ENCODE results near the gene SPESP1.

SPESP1 gene

GRCh38 chr15:68930268-68931022 is at the start of gene SPESP1:
Gene SPESP1, plus strand, starts transcription at chr15:68930525. Its CDS starts 129 bp downstream, at chr15:68930654.
- peak; percentile 17 for DNase-seq (ENCODE audit: low read depth, low spot score)

DNA sequence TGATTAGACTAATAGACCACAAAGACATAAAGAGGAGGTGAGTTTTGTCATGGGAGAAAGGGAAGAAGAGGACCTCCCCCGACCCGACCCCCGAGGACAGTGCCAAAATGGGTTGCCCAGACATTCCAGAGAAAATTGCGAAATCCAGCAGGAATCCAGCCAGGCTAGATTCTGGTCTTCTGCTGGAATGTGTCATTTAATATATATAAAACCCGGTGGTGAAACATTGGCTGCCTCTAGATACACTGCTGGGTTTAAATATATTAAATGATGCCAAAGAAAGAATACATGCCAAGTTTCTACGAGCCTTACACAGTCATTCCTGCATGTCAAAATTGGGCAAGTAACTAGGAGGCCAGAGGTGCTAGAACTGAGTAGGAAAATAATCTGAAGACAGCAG is 45.3 kb upstream of the SPESP1 start:
- DNase-seq (ENCODE audit: low read depth, low spot score), result no peak

- DNase-seq (ENCODE audit: low read depth, low spot score), result no peak
Observed at GRCh38 chr15:68887120-68887519, 43.2 kb upstream of the SPESP1 start.

DNA sequence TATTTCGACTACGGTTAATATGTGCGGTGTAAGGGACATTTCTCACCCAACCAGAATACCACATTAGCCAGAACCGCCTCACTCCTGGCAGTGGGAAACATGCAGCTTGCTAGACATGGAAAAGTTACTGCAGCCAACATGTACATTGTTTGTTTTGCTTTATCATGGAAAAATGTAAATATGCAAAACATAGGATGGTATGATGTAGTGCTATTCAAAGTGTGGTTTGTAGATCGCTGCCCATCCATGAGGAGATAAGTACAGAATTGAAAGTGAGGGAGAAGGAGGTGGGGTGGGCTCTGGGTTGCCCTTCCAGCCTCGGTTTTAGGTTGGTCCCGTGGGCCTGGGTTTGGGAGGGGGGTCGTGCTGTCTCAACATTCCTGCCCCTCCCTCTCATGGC is 42.5 kb upstream of the SPESP1 start:
- no peak for DNase-seq (ENCODE audit: low read depth, low spot score)

DNA sequence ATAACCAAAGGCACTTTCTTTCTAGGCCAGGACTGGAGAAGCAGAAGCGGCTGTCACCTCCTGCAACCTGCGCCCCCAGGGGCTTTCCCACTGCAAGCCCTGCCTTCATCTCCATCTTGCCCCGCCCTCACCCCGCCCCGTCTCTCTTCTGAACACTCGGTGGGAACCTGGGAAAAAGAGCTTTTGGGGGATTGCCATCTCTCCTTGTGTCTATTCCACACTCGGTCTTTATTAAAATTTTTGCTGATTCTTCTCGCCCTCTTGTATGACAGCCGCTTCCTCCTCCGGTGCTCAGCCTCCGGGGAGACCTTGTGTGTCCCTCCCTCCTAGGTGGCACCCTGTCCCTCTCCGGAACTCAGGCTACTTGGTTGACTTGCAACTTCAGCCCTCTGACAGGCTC is 41.9 kb upstream of the SPESP1 start:
- no peak for DNase-seq (ENCODE audit: low read depth, low spot score)

DNA sequence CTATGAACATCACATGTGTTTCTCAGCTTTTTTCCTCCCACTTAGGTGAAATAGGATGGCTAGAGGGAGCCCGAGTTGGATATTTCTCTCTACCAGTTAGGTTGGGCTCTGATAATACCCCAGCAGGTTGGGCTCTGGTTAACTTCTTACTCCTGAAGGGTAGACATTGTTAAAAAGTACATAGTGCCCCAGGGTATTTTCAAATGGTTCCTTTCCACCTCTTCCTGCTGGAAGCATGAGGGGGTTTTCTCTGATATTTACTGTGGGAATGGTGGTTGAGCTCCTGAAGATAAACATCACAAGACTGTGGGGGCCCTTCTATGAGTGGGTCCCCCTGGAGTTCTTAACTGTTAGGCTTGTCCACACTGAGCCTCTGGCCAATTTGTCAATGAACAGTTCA is 36.1 kb upstream of the SPESP1 start:
- DNase-seq (ENCODE audit: low read depth, low spot score), result no peak

GRCh38 chr15:68896178-68896577 is 34.1 kb upstream of the SPESP1 start:
- DNase-seq (ENCODE audit: low read depth, low spot score), result no peak

GRCh38 chr15:68897016-68897415 is 33.3 kb upstream of the SPESP1 start:
- no peak for DNase-seq (ENCODE audit: low read depth, low spot score)

GRCh38 chr15:68900027-68900426 is 30.3 kb upstream of the SPESP1 start:
- no peak for DNase-seq (ENCODE audit: low read depth, low spot score)

GRCh38 chr15:68907396-68907923 is 22.9 kb upstream of the SPESP1 start:
- DNase-seq (ENCODE audit: low read depth, low spot score), result no peak

DNA sequence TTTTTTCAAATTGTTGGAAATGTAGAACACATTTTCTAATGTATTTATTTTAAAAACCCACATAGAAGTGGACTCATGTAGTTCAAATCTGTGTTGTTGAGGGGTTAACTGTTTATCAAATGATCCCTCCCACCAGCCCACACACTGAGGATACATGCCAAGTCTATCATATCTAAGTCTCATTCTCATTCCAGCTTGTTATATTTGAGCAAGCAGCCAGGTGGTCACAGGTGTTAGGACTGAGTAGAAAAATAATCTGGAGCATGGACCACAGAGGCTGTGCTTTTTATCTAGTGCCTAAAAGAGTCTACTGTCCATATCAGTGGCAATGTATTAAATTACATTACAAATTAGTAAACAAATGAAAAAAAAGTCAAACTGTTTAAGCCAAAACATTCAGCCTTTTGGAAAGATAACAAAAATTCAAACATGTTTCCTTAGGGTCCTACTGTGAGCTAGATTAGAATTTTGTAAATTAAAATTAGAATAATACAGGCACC is 20.7 kb upstream of the SPESP1 start:
- no peak for DNase-seq (ENCODE audit: low read depth, low spot score)

DNA sequence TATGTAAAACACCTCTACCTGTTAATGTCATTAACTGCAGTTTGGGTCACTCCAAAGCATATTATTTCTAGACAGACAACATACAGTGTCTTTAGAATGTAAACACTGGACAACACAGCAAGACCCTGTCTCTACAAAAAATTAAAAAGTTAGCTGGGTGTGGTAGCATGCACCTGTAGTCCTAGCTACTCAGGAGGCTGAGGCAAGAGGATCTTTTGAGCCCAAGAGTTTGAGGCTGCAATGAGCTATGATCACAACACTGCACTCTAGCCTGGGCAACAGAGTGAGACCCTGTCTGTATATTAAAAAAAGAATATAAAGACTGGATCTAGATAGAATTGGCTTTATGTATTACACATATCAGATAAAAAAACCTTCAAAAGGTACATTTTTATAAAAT is 20.0 kb upstream of the SPESP1 start:
- DNase-seq (ENCODE audit: low read depth, low spot score), result no peak

DNA sequence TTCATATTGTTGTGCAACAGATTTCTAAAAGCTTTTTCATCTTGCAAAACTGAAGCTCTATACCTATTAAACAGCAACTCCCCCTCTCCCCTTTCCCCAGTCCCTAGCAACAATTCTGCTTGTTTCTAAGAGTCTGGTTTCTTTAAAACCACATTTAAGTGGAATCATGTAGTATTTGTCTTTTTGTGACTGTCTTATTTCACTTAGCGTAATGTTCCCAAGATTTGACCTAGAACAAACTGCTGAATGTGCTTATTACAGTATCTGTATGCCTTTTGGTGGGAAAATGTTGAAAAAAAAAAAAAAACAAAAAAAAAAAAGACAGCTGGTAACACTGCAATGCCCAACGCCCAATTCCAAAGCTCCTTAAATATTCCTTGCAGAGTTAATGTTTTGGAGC is 19.5 kb upstream of the SPESP1 start:
- DNase-seq (ENCODE audit: low read depth, low spot score), result no peak

- DNase-seq (ENCODE audit: low read depth, low spot score), result no peak
Observed at GRCh38 chr15:68921926-68922325, 8.4 kb upstream of the SPESP1 start.

GRCh38 chr15:68924866-68925560 is 5.3 kb upstream of the SPESP1 start:
- peak; percentile 22 for DNase-seq (ENCODE audit: low read depth, low spot score)

DNA sequence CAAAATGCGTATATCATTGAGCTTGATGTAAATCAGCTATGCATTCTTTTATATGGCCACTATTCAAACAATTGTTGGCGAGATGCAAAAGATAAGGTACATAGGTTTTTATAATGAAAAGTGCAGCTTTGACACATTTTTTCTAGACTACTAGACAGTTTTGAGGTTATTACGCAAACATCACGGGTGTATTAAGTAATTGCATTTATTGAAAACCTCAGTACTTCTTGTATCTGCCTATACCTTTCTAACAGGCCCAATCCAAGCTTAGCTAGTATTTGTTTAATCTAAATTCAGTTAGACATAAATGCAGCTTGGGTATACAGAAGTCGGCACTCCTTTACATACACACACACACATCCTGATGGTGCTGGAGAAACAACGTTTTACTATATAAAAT is 2.7 kb downstream of the SPESP1 start:
- no peak for DNase-seq (ENCODE audit: low read depth, low spot score)

DNA sequence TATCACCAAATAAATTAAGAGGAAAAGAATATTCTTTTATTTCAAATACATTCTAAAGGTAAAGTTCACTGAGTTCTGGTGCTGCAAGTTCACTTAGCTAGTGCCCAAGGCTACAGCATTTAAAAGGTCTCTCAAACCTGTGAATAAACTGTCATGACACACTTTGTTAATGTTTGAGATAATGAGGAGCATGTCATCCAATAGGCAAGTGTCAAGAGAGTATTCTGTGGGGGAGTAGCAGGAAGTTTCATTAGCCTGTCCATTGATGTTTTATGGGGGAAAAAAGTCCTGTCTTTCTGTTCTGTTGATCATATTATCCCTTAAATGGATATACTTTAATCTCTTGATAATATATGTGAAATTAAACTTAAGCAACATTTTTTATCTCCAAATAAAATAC is 4.0 kb downstream of the SPESP1 start:
- no peak for DNase-seq (ENCODE audit: low read depth, low spot score)

- no peak for DNase-seq (ENCODE audit: low read depth, low spot score)
Observed at GRCh38 chr15:68935400-68935937, 5.1 kb downstream of the SPESP1 start.

- no peak for DNase-seq (ENCODE audit: low read depth, low spot score)
Observed at GRCh38 chr15:68939501-68939900, 9.2 kb downstream of the SPESP1 start.

DNA sequence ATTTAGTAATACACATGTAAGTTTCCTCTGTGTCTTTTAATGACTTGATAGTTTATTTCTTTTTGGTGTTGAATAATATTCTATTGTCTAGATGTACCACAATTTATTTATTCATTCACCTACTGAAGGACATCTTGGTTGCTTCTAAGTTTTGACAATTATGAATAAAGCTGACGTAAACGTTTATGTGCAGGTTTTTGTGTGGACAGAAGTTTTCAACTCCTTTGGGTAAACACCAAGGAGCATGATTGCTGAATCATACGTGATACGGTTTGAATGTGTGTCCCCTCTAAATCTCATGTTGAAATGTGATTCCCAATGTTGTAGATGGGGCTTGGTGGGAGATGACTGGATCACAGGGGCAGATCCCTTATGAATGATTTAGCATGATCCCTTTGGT is 21.5 kb downstream of the SPESP1 start:
- DNase-seq (ENCODE audit: low read depth, low spot score), result no peak

DNA sequence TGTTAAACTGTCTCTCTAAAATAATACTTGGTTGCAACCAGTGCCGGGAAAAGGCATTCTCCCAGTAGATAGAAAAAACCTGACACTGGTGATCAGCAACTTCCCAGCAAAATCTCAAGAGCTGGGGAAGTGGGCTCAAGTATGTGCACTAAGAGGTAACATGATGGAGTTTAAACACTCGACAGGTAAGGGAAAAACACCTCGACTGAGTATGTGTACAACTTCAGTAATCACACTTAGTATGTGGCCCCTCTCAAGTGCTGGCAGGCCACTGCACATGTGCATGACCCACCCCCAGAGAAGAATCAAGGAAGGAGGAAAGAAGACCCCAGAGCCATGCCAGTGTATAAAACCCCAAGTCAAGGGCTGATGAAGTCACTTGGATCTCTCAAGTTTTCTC is 27.4 kb downstream of the SPESP1 start:
- no peak for DNase-seq (ENCODE audit: low read depth, low spot score)

- DNase-seq (ENCODE audit: low read depth, low spot score), result no peak
Observed at GRCh38 chr15:68958597-68958996, 28.3 kb downstream of the SPESP1 start.

DNA sequence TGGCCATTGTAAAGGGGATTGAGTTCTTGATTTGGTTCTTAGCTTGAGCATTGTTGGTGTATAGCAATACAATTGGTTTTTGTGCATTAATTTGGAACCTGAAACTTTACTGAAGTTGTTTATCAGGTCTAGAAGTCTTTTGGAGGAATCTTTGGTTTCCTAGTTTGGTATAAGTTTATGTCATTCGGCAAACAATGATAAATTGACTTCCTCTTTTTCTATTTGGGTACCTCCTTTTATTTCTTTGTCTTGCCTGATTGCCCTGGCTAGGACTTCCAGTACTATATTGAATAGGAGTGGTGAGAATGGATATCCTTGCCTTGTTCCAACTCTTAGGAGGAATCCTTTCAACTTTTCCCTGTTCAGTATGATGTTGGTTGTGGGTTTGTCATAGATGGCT is 32.1 kb downstream of the SPESP1 start:
- no peak for DNase-seq (ENCODE audit: low read depth, low spot score)

All from activated CD4-positive, CD25-positive, alpha-beta regulatory T cell treated with anti-CD3 and anti-CD28 coated beads, Interleukin-2, amount 50 U/mL, for 16 hours (primary cell).